HepG2 (cell line): Measurements from ENCODE around the gene OXGR1. TPM values are rescaled to one million over a fixed set of nuclear protein-coding genes. Genes with fewer than 3 reads are reported as not detected.

Experiments
- ATAC-seq: fragments of 200-7000 bp; cut with Tn5 transposase; 3 replicates; pipeline ENCODE4 v1.9.1; 2020; ENCODE audit warnings: mild to moderate bottlenecking, moderate library complexity
- BruUV-seq: library from RNA; stranded (reverse); fragments of 400-500 nt; replicated peaks from 2 replicates; lab custom pipeline; 2021; lab: Mats Ljungman, UMichigan
- CTCF ChIA-PET: fragments of 300-600 bp; formaldehyde crosslinking; extraction: SDS; loops from one replicate; lab custom pipeline; 2021; ENCODE audit warnings: low total read pairs, inconsistent platforms, low intra/inter-chr PET ratio; lab: Yijun Ruan, JAX
- POLR2A ChIA-PET: fragments of 350-600 bp; sonication (Branson Sonifier 250); formaldehyde crosslinking; loops from one replicate; lab custom pipeline; 2020; ENCODE audit warnings: antibody characterized with exemption, inconsistent platforms; lab: Yijun Ruan, JAX
- DNase-seq: peaks from one replicate; pipeline ENCODE4 v3.0.0-alpha.2; 2015; ENCODE audit warnings: low spot score
- FAIRE-seq: peaks from 3 replicates; lab custom pipeline; 2011; peaks lifted over from hg19 to GRCh38; lab: Jason Lieb, UNC
- H2AFZ ChIP-seq: one replicate; pipeline ENCODE4 v1.6.1; 2011; ENCODE audit warnings: low read length, inconsistent platforms
- H3K27ac ChIP-seq: fragments of 300-600 bp; 3 replicates; pipeline ENCODE4 v1.8.0; 2011; ENCODE audit warnings: mixed run types, mild to moderate bottlenecking, mixed read lengths, low read length, inconsistent platforms; ENCODE audit not compliant: insufficient read depth; ENCODE audit errors: extremely low read length
- H3K27me3 ChIP-seq, 2 experiments: fragments of 200-600 bp in 1 of 2; 2 replicates in 1 of 2; 3 replicates in 1 of 2; pipeline versions ENCODE4 v1.6.0 to v1.8.0; 2011; ENCODE audit warnings: low read length in 2 of 2, mild to moderate bottlenecking in 2 of 2, moderate library complexity in 2 of 2, inconsistent platforms in 1 of 2; ENCODE audit not compliant: insufficient read depth in 2 of 2, control insufficient read depth in 1 of 2
- H3K36me3 ChIP-seq, 2 experiments: fragments of 200-600 bp in 1 of 2; replicated peaks in 1 of 2; 2 replicates in 1 of 2; 3 replicates in 1 of 2; pipeline versions ENCODE4 v1.5.1 to v1.8.0; 2011; ENCODE audit warnings: low read length in 2 of 2, inconsistent platforms in 1 of 2; ENCODE audit not compliant: insufficient read depth in 2 of 2, control insufficient read depth in 1 of 2
- H3K4me1 ChIP-seq: 2 replicates; pipeline ENCODE4 v1.5.1; 2012; ENCODE audit warnings: low read length, inconsistent platforms; ENCODE audit not compliant: insufficient read depth
- H3K4me2 ChIP-seq: 2 replicates; pipeline ENCODE4 v1.6.0; 2011; ENCODE audit warnings: low read depth, low read length, inconsistent platforms
- H3K4me3 ChIP-seq, 3 experiments: fragments of 200-600 bp in 1 of 3; sonication (generic), shearing (Covaris generic) in 1 of 3; replicated peaks in 1 of 3; 2 replicates each; pipeline ENCODE4 v1.5.1; 2011 to 2016; ENCODE audit warnings: low read length in 3 of 3, inconsistent platforms in 2 of 3, low read depth in 2 of 3, mild to moderate bottlenecking in 2 of 3, control low read depth in 1 of 3, mixed read lengths in 1 of 3; ENCODE audit not compliant: insufficient read depth in 1 of 3
- H3K79me2 ChIP-seq: one replicate; pipeline ENCODE4 v1.6.1; 2011; ENCODE audit warnings: low read length, inconsistent platforms; ENCODE audit not compliant: insufficient read depth
- H3K9ac ChIP-seq: 2 replicates; pipeline ENCODE4 v1.6.0; 2011; ENCODE audit warnings: mild to moderate bottlenecking, low read depth, low read length, inconsistent platforms; ENCODE audit not compliant: insufficient read depth
- H3K9me3 ChIP-seq: 2 replicates; pipeline ENCODE4 v1.5.1; 2012; ENCODE audit warnings: mild to moderate bottlenecking, low read length
- H4K20me1 ChIP-seq: 2 replicates; pipeline ENCODE4 v1.6.0; 2011; ENCODE audit warnings: inconsistent platforms, mild to moderate bottlenecking, low read length, moderate library complexity; ENCODE audit not compliant: insufficient read depth
- CBX1 ChIP-seq: IDR thresholded peaks from one replicate; pipeline ENCODE4 v1.6.1; 2016; ENCODE audit warnings: antibody characterized with exemption, low read depth
- ELF1 ChIP-seq: sonication (generic); formaldehyde crosslinking; IDR thresholded peaks from 2 replicates; pipeline ENCODE4 v1.4.0; 2020; ENCODE audit warnings: missing genetic modification reagents
- ETV5 ChIP-seq: IDR thresholded peaks from 2 replicates; pipeline ENCODE4 v1.6.1; 2018; ENCODE audit warnings: missing biosample characterization, missing genetic modification reagents, inconsistent platforms, borderline replicate concordance
- HNRNPUL1 ChIP-seq: fragments of 200-400 bp; formaldehyde crosslinking; IDR thresholded peaks from 2 replicates; pipeline ENCODE4 v1.6.1; 2017; ENCODE audit warnings: low read depth, mild to moderate bottlenecking, low read length, moderate library complexity
- HOXA5 ChIP-seq: sonication (generic); formaldehyde crosslinking; IDR thresholded peaks from 2 replicates; pipeline ENCODE4 v1.4.0; 2020; ENCODE audit warnings: missing genetic modification reagents
- KDM3A ChIP-seq: IDR thresholded peaks from 2 replicates; pipeline ENCODE4 v1.6.1; 2018; ENCODE audit warnings: low read depth, missing compliant biosample characterization
- ZBTB42 ChIP-seq: sonication (generic); formaldehyde crosslinking; IDR thresholded peaks from 2 replicates; pipeline ENCODE4 v1.5.0; 2020; ENCODE audit warnings: mild to moderate bottlenecking, missing genetic modification reagents
- ZNF143 ChIP-seq: sonication (generic); formaldehyde crosslinking; IDR thresholded peaks from 2 replicates; pipeline ENCODE4 v1.4.0; 2020; ENCODE audit warnings: missing genetic modification reagents
- ZNF207 ChIP-seq: fragments of 450-650 bp; IDR thresholded peaks from 2 replicates; pipeline ENCODE4 v1.6.1; 2016; ENCODE audit warnings: antibody characterized with exemption, borderline replicate concordance
- ZNF484 ChIP-seq: sonication (generic); formaldehyde crosslinking; IDR thresholded peaks from 2 replicates; pipeline ENCODE4 v1.5.1; 2020; ENCODE audit warnings: mild to moderate bottlenecking, low read depth, missing genetic modification reagents, borderline replicate concordance
- ZNF629 ChIP-seq: sonication (generic); formaldehyde crosslinking; conservative IDR thresholded peaks from 2 replicates; pipeline ENCODE4 v1.5.0; 2020; ENCODE audit warnings: missing genetic modification reagents
- WGBS: methylation state at CpG from one replicate; pipeline ENCODE4 v1.1.6; 2017; ENCODE audit warnings: low lambda C conversion rate; 5-methylcytosine and 5-hydroxymethylcytosine counted together
- in situ Hi-C: cut with HindIII; loops from 2 replicates; pipeline ENCODE4 v1.10.0; 2017; ENCODE audit warnings: low pct_unique_long_range_greater_than_20kb; ENCODE audit not compliant: extremely low pct_ligation_motif_present
- intact Hi-C: fragments of 100-400 bp; cut with micrococcal nuclease; formaldehyde crosslinking; loops from one replicate; pipeline ENCODE4 v1.10.0; 2022; ENCODE audit not compliant: unreplicated experiment
- polyA plus RNA-seq, 8 experiments: library from polyadenylated mRNA; depleted of rRNA in 3 of 8; stranded (reverse) in 7 of 8; unstranded in 1 of 8; fragments of >200 nt; fragmentation: Illumina TruSeq in 4 of 8; extraction: Trizol in 4 of 8; gene quantifications; 2 replicates each; pipeline versions ENCODE4 v1.2.1 to v1.2.3, GENCODE V29; 2011 to 2016; ENCODE audit warnings: low read depth in 4 of 8, missing spikeins in 1 of 8, mixed read lengths in 1 of 8; ENCODE audit not compliant: insufficient read depth in 1 of 8
- total RNA-seq, 5 experiments: library from RNA; depleted of rRNA; stranded (reverse); fragments of >200 nt; fragmentation: Illumina TruSeq; extraction: Trizol; gene quantifications; 2 replicates each; pipeline ENCODE4 v1.2.3, GENCODE V29; 2016; ENCODE audit warnings: low read depth in 1 of 5
- TF ChIP-seq, protein P1 (sequence below), 2 experiments: IDR thresholded peaks; 2 replicates each; pipeline ENCODE4 v1.6.1; 2011 to 2012; ENCODE audit warnings: low read length in 2 of 2, borderline replicate concordance in 1 of 2, low read depth in 1 of 2, mild to moderate bottlenecking in 1 of 2, moderate library complexity in 1 of 2
- TF ChIP-seq, protein P2 (sequence below): IDR thresholded peaks from 2 replicates; pipeline ENCODE4 v1.6.1; 2016; ENCODE audit warnings: missing compliant biosample characterization, missing genetic modification reagents, borderline replicate concordance
- TF ChIP-seq, protein P3 (sequence below): sonication (generic); formaldehyde crosslinking; IDR thresholded peaks from 2 replicates; pipeline ENCODE4 v1.8.1; 2023; ENCODE audit warnings: missing genetic modification reagents, mild to moderate bottlenecking, borderline replicate concordance
- TF ChIP-seq, protein P4 (sequence below): IDR thresholded peaks from 2 replicates; pipeline ENCODE4 v1.6.1; 2012; ENCODE audit warnings: low read length, improper control_type of control experiment

OXGR1 gene
- total and polyA plus RNA-seq, 2 of the 13 experiments (the other 11 are each of a cell fraction or from before 2014, with no cell fraction given): not detected

DNA sequence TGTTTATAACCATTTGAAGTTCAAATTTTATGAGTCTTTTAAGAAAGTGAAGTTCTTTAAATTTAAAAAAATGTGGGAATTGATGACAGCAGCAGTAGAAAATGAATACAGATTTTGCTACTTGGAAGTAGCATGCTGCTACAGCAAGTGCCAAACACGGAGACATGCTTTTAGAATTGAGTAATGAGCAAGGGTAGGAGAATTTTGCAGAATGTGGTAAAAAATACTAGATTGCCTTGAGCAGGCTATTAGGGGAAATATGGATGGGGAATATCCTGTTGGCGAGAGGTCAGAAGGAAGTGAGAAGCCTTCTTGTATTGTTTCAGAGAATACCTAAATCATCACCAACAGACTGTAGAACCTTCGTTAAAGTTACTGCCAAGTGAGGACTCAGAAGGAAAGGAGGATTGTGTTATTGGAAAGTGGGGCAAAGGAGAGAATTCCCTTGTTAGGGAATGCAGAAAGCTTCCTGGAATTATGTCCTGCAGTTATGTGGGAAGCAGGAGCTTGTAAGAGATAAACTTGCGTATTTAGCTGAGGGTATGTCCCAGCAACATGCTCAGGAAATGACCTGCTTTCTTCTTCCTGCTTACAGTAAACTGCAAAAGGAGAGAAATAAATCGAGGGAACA is 32.4 kb upstream of the OXGR1 start:
- no peaks in the 10 kb centered on the region for H3K79me2 ChIP-seq
- H3K36me3 ChIP-seq: no peaks in the 10 kb centered on the region
- H3K4me1 ChIP-seq: no peaks in the 10 kb centered on the region
- ATAC-seq: no peak
- ChIA-PET CTCF (no interaction called here), POLR2A (no interaction called here)
- H3K27ac ChIP-seq: no peak overlapping the region
- H3K4me2 ChIP-seq: no peak overlapping the region
- H3K27me3 ChIP-seq: 0 out of 5 replicates have a peak, but pooled peaks cover 1 to 16% of the 10 kb centered on the region in 2 experiments
- no peaks in the 10 kb centered on the region for H3K9me3 ChIP-seq
- no peak overlapping the region for H3K9ac ChIP-seq
- H2AFZ ChIP-seq: no peak overlapping the region
- no peak for DNase-seq
- 2% methylated on average over 5 of the region's 5 CpGs for WGBS
- FAIRE-seq: no peak
- H4K20me1 ChIP-seq: no peaks in the 10 kb centered on the region
- intact Hi-C loops (loop anchor here (5.0 kb wide), 1 partner anchor 186 kb away; no protein-coding TSS in a partner anchor), in situ Hi-C loops (no loop called here)
- no peak overlapping the region for H3K4me3 ChIP-seq
- no TSS peak for BruUV-seq
- TF ChIP-seq ZNF629 (CRISPR knock-in tag) (no peak), ELF1 (CRISPR knock-in tag) (no peak), KDM3A (CRISPR knock-in tag) (no peak), ZNF143 (CRISPR knock-in tag) (no peak), HOXA5 (CRISPR knock-in tag) (no peak), ZBTB42 (CRISPR knock-in tag) (no peak), ZNF484 (CRISPR knock-in tag) (no peak), HNRNPUL1 (no peak), ETV5 (CRISPR knock-in tag) (no peak), ZNF207 (no peak), CBX1 (no peak)
- TF ChIP-seq, protein P1, sequence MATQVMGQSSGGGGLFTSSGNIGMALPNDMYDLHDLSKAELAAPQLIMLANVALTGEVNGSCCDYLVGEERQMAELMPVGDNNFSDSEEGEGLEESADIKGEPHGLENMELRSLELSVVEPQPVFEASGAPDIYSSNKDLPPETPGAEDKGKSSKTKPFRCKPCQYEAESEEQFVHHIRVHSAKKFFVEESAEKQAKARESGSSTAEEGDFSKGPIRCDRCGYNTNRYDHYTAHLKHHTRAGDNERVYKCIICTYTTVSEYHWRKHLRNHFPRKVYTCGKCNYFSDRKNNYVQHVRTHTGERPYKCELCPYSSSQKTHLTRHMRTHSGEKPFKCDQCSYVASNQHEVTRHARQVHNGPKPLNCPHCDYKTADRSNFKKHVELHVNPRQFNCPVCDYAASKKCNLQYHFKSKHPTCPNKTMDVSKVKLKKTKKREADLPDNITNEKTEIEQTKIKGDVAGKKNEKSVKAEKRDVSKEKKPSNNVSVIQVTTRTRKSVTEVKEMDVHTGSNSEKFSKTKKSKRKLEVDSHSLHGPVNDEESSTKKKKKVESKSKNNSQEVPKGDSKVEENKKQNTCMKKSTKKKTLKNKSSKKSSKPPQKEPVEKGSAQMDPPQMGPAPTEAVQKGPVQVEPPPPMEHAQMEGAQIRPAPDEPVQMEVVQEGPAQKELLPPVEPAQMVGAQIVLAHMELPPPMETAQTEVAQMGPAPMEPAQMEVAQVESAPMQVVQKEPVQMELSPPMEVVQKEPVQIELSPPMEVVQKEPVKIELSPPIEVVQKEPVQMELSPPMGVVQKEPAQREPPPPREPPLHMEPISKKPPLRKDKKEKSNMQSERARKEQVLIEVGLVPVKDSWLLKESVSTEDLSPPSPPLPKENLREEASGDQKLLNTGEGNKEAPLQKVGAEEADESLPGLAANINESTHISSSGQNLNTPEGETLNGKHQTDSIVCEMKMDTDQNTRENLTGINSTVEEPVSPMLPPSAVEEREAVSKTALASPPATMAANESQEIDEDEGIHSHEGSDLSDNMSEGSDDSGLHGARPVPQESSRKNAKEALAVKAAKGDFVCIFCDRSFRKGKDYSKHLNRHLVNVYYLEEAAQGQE (IDR thresholded peaks at IDR 0.05; ENCODE audit: borderline replicate concordance in 1 of 2, low read depth in 1 of 2, low read length in 2 of 2): no peak
- TF ChIP-seq, protein P2, sequence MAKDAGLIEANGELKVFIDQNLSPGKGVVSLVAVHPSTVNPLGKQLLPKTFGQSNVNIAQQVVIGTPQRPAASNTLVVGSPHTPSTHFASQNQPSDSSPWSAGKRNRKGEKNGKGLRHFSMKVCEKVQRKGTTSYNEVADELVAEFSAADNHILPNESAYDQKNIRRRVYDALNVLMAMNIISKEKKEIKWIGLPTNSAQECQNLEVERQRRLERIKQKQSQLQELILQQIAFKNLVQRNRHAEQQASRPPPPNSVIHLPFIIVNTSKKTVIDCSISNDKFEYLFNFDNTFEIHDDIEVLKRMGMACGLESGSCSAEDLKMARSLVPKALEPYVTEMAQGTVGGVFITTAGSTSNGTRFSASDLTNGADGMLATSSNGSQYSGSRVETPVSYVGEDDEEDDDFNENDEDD: no peak
- TF ChIP-seq, protein P3, sequence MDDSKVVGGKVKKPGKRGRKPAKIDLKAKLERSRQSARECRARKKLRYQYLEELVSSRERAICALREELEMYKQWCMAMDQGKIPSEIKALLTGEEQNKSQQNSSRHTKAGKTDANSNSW: no peak
- TF ChIP-seq, protein P4, sequence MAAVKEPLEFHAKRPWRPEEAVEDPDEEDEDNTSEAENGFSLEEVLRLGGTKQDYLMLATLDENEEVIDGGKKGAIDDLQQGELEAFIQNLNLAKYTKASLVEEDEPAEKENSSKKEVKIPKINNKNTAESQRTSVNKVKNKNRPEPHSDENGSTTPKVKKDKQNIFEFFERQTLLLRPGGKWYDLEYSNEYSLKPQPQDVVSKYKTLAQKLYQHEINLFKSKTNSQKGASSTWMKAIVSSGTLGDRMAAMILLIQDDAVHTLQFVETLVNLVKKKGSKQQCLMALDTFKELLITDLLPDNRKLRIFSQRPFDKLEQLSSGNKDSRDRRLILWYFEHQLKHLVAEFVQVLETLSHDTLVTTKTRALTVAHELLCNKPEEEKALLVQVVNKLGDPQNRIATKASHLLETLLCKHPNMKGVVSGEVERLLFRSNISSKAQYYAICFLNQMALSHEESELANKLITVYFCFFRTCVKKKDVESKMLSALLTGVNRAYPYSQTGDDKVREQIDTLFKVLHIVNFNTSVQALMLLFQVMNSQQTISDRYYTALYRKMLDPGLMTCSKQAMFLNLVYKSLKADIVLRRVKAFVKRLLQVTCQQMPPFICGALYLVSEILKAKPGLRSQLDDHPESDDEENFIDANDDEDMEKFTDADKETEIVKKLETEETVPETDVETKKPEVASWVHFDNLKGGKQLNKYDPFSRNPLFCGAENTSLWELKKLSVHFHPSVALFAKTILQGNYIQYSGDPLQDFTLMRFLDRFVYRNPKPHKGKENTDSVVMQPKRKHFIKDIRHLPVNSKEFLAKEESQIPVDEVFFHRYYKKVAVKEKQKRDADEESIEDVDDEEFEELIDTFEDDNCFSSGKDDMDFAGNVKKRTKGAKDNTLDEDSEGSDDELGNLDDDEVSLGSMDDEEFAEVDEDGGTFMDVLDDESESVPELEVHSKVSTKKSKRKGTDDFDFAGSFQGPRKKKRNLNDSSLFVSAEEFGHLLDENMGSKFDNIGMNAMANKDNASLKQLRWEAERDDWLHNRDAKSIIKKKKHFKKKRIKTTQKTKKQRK: no peak
